Hematopoietic multipotent progenitor cell treated with erythropoietin and hydrocortisone succinate and interleukin-3 and kit ligand, for 8 days (in vitro differentiated cells): Measurements from ENCODE around the gene HIP1.
"Not testable (repeated sequence)": the region's sequence is repeated elsewhere in the genome, so short reads cannot be mapped to it uniquely, and the experiment has no call there.

ENCODE experiments used
- DNase-seq: peaks from one replicate; pipeline ENCODE4 v3.0.0-alpha.2; 2015

The HIP1 gene

GRCh38 chr7:75608451-75609122 is 130.2 kb downstream of the HIP1 start:
- DNase-seq, result no peak

DNA sequence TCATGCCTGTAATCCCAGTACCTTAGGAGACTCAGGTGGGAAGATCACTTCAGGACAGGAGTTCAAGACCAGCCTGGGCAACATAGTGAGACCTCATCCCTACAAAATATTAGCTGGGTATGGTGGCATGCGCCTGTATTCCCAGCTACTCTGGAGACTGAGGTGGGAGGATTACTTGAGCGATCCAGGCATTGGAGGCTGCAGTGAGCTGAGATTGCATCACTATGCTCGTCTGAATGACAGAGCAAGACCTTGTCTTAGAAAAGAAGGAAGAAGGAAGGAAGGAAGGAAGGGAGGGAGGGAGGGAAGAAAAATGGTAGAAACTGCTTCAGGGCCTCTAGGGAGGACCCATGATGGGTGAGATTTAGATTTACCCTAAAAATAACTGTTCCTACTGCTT is 134.3 kb downstream of the HIP1 start:
- DNase-seq, result no peak

DNA sequence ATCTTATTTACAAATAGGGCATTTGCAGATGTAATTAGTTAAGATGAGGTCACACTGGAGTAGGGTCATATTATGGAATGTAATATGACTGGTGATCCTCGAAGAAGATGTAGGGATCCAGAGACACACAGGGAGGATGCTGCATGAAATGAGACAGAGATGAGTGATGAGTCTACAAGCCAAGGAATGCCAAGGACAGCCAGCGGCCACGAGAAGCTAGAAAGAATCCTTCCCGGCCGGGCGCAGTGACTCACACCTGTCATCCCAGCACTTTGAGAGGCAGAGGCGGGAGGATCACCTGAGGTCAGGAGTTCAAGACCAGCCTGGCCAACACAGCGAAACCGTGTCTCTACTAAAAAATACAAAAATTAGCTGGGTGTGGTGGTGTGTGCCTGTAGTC is 135.9 kb downstream of the HIP1 start:
- not testable (repeated sequence) for DNase-seq

- no peak for DNase-seq
These were observed 137.2 kb downstream of the HIP1 start for GRCh38 chr7:75601539-75601938.

- not testable (repeated sequence) for DNase-seq
These were observed 138.0 kb downstream of the HIP1 start for GRCh38 chr7:75600748-75601147.

- DNase-seq, result no peak
These were observed 139.4 kb downstream of the HIP1 start for GRCh38 chr7:75599244-75599781.

DNA sequence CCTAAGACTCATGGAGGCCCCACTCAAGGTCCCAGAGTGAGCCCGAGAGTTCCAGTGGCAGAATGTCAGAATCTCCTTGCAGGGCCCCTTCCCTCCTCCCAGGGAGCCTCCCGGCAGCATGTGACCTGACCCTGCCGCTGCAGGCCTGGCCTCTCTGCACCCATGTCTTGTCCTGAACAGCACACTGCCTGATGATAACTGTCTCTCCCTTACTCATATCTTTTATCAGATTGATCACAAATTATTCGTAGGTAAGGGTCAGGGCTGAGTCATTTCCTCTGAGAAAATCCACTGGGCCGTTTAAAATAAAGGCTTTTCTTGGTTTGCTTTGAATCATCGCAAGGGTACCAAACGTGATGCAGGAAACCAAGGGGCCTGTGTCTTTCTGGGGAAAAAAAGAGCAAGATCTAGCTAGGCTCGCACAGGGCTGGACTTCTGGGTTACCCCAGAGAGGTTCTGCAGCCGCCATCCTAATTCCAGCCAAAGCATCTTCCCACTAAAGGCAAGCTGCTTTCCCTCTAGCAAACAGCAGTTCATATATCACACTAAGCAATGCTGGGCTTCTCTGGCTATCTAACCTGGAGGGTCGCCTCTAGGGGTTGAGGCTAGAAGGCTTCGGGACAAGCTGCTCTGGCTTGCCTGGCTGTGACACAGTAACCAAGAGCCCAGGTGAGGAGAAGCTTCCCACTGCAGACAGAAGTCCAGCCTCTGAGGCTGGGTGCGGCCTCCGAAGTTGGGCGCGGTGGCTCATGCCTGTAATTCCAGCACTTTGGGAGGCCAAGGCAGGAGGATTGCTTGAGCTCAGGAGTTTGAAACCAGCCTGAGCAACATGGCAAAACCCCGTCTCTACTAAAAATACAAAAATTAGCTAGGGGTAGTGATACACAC is 141.8 kb downstream of the HIP1 start:
- no peak for DNase-seq

DNA sequence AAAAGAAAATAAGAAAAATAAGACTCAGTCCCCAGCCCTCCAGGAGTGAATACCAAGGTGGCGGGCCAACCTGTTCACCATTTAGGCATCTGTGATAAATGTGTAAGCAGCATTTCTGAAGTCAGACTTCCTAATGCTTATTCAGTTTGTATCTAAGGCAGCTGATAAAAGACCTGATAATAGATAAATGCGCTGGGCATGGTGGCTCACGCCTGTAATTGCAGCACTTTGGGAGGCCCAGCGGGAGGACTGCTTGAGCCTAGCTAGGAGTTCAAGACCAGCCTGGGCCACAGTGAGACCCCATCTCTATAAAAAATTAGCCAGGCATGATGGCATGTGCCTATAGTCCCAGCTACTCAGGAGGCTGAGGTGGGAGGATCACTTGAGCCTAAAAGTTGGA is 143.0 kb downstream of the HIP1 start:
- DNase-seq, result no peak

DNA sequence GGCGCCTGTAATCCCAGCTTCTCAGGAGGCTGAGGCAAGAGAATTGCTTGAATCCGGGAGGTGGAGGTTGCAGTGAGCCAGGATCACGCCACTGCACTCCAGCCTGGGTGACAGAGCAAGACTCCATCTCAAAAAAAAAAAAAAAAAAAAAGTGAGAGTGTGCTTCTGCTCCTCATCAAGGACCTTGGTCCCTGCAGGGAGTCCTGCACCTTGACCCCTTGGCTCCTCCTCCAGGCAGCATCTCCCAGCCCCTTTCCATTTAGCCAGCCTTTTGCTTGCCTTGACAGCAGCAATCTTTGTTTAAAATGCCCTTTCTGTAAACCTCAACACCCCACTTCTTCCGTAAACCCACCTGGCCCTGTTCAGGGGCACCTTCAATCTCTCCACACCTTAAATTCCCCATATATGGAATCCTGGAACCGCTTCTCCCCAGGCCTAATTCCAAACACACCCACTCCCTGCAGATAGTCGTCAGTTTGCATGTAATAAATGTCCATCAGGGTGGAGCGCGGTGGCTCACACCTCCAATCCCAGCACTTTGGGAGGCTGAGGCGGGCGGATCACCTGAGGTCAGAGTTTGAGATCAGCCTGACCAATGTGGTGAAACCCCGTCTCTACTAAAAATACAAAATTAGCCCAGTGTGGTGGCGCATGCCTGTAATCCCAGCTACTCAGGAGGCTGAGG is 145.1 kb downstream of the HIP1 start:
- DNase-seq, result not testable (repeated sequence)

DNA sequence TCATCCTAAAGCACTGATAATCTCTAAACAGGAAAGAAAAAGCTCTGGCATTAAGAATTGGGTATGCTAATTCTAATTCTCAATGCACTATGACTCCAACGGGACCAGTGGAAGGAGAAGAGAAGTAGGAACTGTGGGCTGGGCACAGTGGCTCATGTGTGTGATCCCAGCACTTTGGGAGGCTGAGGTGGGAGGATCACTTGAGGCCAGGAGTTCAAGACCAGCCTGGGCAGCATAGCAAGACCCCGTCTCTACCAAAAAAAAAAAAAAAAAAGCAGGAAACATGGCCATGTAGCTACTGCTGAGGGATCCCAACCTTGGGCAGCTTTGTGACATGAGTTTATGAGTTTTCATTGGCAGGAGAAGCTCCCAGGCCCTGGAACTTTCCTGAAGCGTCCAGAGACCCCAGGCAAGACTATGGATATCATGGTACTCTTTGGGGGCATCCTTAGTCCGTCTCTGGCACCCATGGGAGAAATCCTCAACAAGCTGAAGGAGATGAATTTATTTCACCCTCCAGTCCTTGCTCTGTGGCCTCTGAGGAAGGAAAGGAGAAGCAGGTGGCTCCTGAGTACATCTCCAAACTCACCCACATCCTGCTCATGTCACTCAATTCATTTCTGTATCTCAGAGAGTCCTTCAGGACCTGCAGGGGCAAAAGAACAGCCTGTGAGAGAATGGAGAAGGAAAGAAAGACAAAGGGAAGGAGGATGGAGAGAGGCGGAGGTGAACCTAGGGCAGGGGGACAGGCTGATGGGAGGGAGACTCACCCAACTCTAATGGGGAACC is 147.1 kb downstream of the HIP1 start:
- no peak for DNase-seq

- DNase-seq, result no peak
These were observed 148.3 kb downstream of the HIP1 start for GRCh38 chr7:75590373-75591005.

DNA sequence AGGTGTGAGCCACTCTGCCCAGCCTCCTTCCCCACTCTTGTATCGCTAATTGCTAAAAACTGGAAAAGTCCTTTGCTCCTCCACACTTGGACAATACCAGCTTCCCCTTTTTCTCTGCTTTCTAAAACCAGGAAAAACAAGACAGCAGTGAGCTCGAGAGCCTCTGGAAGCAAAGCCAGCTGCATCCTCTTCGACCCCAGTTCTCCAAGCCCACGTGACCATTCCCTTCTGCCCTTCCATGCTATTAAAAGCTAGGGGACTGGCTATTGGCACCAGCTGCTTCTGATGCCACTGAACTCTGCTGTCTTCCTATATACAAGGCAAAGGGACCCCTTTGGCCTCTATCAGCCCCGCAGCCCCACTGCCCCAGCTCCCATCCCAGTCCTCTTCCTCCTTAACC is 154.4 kb downstream of the HIP1 start:
- DNase-seq, result no peak

- no peak for DNase-seq
These were observed 155.5 kb downstream of the HIP1 start for GRCh38 chr7:75583255-75583654.

- no peak for DNase-seq
These were observed 158.8 kb downstream of the HIP1 start for GRCh38 chr7:75579899-75580298.

DNA sequence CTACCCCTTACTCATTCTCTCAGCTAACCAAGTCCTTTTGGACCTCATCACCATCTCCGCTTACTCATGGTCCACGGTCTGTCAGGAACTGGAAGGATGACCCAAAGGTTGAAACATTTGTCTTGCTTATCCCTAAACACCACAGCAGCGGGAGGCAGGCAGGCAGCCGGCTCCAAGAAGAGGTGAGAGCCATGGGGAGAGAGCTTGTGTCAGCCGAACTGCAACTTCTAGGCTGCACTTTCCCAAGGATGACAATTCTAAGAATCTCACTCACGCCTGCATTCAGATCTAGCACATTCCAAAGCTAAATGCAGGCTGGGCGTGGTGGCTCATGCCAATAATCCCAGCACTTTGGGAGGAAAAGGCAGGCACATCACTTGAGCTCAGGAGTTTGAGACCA is 160.7 kb downstream of the HIP1 start:
- DNase-seq, result no peak

GRCh38 chr7:75575488-75576121 is 163.1 kb downstream of the HIP1 start:
- DNase-seq, result no peak

DNA sequence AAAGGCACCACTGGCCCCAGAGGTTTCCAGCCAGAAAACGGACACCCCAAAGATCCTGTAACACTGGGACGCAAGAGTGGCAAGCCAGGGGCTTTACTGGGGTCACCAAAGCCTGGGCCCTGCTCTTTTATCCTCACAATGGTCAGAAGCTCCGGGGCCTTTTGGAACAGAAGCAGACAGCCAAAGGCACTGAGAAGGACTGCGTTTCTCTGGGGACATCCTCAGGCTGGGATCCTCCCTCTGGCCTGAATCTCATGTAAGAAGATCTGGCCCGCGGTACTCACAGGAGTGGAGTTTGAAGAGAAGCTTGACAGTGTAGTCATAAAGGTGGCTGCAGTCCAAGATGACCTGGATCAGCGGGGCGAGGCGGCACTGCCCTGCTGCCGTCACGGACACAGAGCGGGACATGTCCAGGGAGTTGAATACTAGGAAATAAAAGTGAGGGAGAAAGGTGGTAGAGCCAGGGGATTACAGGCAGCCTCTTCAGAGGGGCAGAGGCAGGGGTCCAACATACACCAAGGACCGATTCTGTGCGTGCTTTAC is 165.2 kb downstream of the HIP1 start:
- no peak for DNase-seq

DNA sequence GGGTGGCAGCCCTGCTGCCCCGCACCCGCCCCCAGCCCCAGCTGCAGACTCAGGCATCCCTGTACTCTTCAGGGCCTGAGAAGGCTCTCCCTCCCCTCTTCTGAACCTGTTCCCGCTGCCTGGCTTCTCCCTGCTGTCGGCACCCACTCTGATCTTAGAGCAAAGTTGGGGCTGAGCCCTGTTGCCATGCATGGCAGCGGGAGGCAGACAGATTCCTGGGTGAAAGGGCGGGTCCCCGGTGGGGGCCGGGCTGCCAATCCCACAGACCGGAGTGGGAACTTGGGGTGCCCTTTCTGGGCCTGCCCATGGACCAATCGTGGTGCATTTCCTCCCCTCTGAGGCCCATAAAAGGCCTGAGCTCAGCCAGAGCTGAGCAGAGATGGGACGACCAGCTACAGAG is 165.9 kb downstream of the HIP1 start:
- DNase-seq, result no peak

DNA sequence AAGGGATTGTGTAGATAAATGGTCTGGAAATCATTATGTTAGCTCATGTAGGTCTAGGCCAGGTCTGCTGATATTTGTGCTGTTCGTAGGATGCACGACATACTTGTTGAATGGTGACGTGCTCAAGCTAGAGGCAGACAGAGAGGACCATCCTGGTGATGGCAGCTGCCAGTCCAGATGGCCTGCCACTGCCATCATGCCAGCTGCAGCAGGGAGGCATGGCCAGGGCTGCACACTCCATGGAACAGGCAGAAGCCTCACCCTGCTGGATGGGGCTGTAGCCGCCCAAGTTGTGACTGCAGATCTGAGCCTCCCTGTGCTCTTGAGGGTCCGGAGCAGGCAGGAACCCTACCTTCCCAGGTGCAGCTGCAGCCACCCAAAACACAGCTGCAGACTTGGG is 166.3 kb downstream of the HIP1 start:
- no peak for DNase-seq

GRCh38 chr7:75571209-75571608 is 167.5 kb downstream of the HIP1 start:
- DNase-seq, result no peak

- DNase-seq, result not testable (repeated sequence)
These were observed 169.0 kb downstream of the HIP1 start for GRCh38 chr7:75569629-75570282.
